Endothelial cell of umbilical vein (primary cell): ENCODE measurements around the gene OR51B2.

Experiments
- CTCF ChIP-seq, 2 donors: IDR thresholded peaks; 1 replicate in 1 of 2; 2 replicates in 1 of 2; pipeline ENCODE4 v1.5.1; 2011; ENCODE audit warnings: low read length in 2 of 2, mild to moderate bottlenecking in 2 of 2, moderate library complexity in 2 of 2, control low read depth in 1 of 2, inconsistent platforms in 1 of 2, low read depth in 1 of 2; ENCODE audit not compliant: insufficient read depth in 1 of 2; ENCODE audit errors: extremely low read depth in 1 of 2
- EZH2 ChIP-seq: IDR thresholded peaks from 2 replicates; pipeline ENCODE4 v1.6.1; 2012; ENCODE audit warnings: borderline replicate concordance, low read depth, mild to moderate bottlenecking, moderate library complexity, low read length, inconsistent platforms; ENCODE audit not compliant: severe bottlenecking
- FOS ChIP-seq: IDR thresholded peaks from 2 replicates; pipeline ENCODE4 v1.6.1; 2011; ENCODE audit warnings: mild to moderate bottlenecking, low read length, moderate library complexity, borderline replicate concordance; ENCODE audit not compliant: insufficient read depth
- JUN ChIP-seq: IDR thresholded peaks from 2 replicates; pipeline ENCODE4 v1.6.1; 2011; ENCODE audit warnings: borderline replicate concordance, low read depth; ENCODE audit not compliant: insufficient read length, insufficient read depth
- MAX ChIP-seq: IDR thresholded peaks from 2 replicates; pipeline ENCODE4 v1.6.1; 2011; ENCODE audit not compliant: insufficient read depth, insufficient read length
- MYC ChIP-seq: IDR thresholded peaks from one replicate; pipeline ENCODE4 v1.6.1; 2011; ENCODE audit warnings: mild to moderate bottlenecking, low read depth, low read length
- POLR2A ChIP-seq: IDR thresholded peaks from 2 replicates; pipeline ENCODE4 v1.6.1; 2012; ENCODE audit warnings: low read depth, mild to moderate bottlenecking, control low read depth, low read length
- POLR2AphosphoS5 ChIP-seq: IDR thresholded peaks from 2 replicates; pipeline ENCODE4 v1.6.1; 2012; ENCODE audit warnings: low read depth, mild to moderate bottlenecking, control low read depth, low read length, moderate library complexity; ENCODE audit not compliant: insufficient read depth

- no peak for TF ChIP-seq MYC
- no peak for TF ChIP-seq CTCF (IDR thresholded peaks at IDR 0.05; ENCODE audit: extremely low read depth in 1 of 2, insufficient read depth in 1 of 2, low read depth in 1 of 2, low read length in 2 of 2)
- TF ChIP-seq POLR2AphosphoS5 = no peak
- no peak for TF ChIP-seq POLR2A
- TF ChIP-seq JUN = no peak
- TF ChIP-seq FOS = no peak
- no peak for TF ChIP-seq EZH2
- no peak for TF ChIP-seq MAX
Measured at GRCh38 chr11:5348551-5349194, 24.6 kb upstream of the OR51B2 start.
